Activated CD8-positive, alpha-beta memory T cell treated with anti-CD3 and anti-CD28 coated beads, Interleukin-2, amount 50 U/mL, for 4 hours (primary cell): ENCODE data around the gene MUS81.
A peak's percentile ranks its signal among the peaks of the same experiment; 100 is the strongest.

Experiments
- DNase-seq: peaks from one replicate; pipeline ENCODE4 v3.0.0-alpha.2; 2020

The MUS81 gene

DNA sequence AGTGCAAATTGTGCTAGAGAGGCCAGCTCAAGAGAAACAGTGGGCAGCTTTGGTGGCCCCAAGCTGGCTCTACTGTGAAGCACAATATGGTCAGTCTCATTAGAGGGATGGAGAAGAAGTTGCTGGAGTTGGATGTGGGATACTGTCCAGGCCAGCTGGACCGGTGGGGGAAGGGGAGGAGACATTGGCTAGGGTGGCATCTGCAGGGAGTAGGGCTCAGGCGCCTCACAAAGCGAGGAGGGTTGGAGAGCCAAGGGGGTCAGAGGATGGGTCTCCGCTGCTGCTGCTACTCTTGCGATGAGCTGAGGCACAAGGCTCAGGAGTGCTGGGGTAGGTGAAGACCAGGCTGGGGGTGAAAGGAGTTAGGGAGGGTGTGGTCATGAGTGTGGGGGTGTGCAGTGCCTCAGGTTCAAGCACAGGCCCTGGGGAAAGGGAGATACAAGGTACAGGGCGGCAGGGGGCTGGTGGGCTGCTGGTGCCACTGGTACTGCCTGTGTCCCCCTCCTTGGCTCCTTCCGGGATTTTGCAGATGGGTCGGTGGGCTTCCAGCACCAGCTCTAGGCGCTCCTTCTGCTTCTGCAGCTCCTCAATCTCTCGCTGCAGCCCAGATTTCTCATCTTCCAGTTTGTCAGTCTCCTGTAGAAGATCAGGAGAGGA is 32.6 kb downstream of the MUS81 start:
- no peak for DNase-seq

DNA sequence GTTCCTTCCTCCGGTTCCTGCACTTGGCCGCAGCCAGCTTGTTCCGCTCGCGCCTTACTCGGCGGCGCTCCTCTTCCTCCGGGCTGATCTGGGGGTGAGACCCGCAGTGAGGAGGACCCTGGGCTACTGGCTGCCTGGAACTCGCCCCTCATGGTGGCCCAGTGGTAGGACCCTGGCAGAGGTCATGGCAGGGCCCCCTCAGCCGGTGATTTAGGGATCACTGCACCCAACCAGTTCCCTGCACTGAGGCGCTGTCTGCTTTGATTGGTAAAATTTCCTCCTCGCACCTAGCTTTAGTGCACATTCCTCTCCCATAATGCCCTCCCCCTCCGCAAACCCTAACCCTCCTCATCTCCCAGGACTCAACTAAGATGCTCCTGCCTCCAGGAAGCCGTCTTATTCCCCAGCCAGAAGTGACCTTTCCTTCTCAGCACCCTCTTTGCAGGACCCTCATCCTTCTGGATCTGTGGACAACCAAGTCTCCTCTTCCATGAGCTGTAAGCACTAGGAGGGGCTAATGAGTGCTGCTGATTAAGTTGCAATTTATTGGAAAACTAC is 33.9 kb downstream of the MUS81 start:
- DNase-seq = no peak

DNA sequence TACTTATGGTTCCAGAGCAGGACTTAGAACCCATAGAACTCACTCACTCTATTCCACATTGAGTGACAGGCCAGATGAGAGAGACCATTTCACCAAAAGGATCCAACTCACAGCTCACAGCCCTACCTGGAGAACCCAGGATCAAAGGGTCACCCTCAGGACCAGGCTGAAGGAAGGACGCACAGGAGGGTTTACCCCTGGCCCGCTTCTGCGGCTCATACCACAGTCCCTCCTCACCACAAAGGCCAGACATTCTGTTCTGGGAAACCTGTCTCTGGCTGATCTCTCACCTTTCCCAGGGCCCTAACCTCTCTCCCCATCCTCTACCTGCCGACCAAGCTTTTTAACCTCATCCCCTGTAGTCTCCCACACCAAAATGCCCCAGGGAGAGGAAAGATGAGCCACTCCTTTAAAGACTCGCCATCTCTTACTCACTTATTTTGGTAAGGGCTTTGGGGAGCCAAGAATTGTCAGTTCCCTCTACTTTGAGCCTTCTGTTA is 35.3 kb downstream of the MUS81 start:
- DNase-seq = no peak

- DNase-seq = no peak
These were observed 36.1 kb downstream of the MUS81 start for GRCh38 chr11:65896034-65896999.

GRCh38 chr11:65897020-65897471 is 36.8 kb downstream of the MUS81 start:
- DNase-seq = no peak

DNA sequence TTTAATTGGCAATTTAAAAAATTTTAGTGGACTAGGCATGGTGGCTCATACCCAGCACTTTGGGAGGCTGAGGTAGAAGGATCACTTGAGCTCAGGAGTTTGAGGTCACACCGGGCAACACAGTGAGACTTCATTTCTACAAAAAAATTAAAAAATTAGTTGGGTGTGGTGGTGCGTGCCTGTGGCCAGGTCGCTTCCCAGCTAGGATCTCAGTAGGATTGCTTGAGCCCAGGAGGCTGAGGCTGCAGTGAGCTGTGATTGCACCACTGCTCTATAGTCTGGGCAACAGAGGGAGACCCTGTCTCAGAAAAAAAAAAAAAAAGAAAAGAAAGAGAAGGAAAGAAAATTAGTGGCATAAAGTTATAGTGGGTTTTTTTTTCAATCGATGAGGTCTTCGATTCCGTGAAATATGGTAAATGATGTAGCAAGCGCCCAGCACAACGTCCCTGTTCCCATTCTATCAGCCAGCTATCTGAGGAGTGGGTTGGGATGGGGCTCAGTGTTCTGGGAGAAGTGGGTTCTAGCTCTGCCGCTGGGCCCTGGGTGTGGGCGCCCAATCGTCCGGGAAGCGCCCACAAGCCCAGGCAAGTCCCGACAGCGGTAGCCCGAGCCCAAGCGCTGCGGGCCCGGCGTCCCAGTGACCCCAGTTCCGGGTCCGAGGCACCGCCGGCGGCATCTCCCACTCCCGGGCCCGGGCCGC is 38.6 kb downstream of the MUS81 start:
- no peak for DNase-seq

GRCh38 chr11:65899356-65900124 is 39.3 kb downstream of the MUS81 start:
- DNase-seq = peak; percentile 82

DNA sequence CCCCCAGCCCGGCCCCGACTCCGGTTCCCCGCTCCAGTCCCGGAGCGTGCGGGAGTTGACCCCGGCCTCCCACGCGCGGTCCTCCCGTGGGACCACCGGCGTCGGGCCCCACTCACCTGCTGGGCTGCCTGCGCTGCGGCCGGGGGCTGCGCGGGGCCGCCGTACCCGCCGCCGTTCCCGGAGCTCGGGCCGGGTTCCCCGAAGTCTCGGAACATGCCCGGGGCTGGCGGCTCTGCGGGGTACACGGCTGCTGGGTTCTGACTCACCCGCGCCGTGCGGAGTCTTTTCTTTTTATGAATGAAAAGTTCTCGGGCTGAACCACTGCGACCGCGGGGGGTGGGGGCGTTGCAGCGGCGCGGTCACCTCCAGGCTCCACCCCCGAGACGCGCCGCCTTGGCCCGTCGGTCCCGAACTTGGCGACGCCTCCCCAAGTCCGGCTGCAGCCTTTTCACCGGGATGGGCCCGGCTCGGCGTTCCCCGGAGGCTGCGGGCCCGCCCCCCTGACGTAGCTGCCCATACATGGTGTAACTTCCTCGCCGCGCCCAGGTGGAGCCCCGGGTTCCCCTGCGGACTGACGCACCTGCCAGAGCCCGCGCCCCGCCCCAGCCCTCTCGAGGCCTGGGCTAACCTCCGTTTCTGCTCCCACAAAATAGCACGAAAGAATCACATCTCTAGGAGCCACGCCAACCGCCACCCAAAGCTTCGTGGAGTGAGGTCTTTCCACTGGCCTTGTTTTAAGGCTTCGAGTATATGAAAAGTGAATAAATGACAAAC is 40.1 kb downstream of the MUS81 start, which contains the start of gene FOSL1:
TSS of gene FOSL1 (minus strand) at position 264 of the 774 bp plus-strand sequence. CDS start at position 215, 49 bp downstream.
- peak; percentile 94 for DNase-seq

DNA sequence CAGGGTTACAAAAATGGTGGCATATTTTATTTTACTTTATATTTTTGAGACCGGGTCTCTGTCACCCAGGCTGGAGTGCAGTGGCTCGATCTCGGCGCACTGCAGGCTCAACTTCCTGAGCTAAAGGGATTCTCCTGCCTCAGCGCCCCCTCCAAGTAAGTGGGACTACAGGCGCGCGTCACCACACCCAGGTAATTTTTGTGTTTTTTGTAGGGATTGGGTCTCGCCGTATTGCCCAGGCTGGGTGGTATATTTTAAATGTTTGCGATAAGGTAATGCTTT is 40.6 kb downstream of the MUS81 start:
- DNase-seq = no peak

GRCh38 chr11:65903068-65903481 is 42.8 kb downstream of the MUS81 start:
- no peak for DNase-seq

DNA sequence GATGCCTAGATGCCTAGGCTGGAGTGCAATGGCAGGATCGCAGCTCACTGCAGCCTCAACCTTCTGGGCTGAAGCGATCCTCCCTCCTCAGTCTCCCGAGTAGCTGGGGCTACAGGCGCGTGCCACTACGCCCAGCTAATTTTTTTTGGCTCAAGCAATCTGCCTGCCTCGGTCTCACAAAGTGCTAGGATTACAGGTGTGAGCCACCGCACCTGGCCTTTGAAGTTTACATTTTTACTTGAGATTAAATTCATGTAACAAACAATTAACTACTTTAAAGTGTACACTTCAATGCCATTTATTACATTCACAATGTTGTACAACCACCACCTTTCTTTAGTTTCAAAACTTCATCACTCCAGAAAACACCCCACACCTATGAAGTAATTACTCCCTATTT is 43.5 kb downstream of the MUS81 start:
- no peak for DNase-seq

DNA sequence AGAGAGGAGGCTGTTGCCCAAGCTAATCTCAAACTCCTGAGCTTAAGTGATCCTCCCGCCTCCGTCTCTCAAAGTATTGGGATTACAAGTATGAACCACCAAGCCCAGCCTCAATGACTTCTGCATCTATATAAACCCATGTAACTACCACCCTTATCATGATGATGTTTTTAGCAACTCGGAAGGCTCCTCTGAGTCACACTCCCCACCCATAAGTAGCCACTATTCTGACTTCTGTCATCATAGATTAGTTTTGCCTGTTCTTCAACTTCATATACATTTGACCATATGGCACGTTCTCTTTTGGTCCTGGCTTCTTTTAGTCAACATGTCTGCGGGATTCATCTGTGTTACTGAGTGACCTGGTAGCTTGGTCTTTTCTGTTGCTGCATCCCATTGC is 46.4 kb downstream of the MUS81 start:
- no peak for DNase-seq

- DNase-seq = no peak
These were observed 47.6 kb downstream of the MUS81 start for GRCh38 chr11:65907878-65908277.

- DNase-seq = no peak
These were observed 51.7 kb downstream of the MUS81 start for GRCh38 chr11:65911682-65912568.

DNA sequence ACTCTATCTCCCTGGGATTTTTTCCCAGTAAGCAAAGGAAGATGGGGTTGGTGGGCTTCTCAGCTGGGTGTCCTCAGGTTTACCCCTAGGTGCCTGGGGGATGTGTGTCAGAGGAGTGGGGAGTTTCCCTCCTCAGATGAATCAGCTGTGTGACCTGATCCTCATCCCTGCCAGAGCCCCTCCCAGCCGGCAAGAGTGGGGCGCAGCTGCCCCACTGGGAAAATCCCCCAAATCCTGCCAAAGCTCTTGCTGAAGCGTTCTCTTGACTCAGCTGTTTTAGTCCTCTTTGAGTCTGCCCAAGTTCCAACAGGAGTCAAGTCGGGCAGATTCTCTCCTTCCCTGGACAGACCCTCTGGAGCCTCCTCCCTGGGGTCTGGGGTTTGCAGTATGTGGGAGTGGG is 52.6 kb downstream of the MUS81 start:
- no peak for DNase-seq

GRCh38 chr11:65915101-65915820 is 55.0 kb downstream of the MUS81 start:
- no peak for DNase-seq

- DNase-seq = peak; percentile 45
These were observed 55.6 kb downstream of the MUS81 start for GRCh38 chr11:65915821-65916251.
